ENCODE results near the gene CACYBP. TPM values are rescaled to one million over a fixed set of nuclear protein-coding genes. Genes with fewer than 3 reads are reported as not detected.
A peak's percentile ranks its signal among the peaks of the same experiment; 100 is the strongest.

The CACYBP gene
- total RNA-seq, 1 experiment from 2014 or later, result 384 TPM

GRCh38 chr1:174958396-174958795, 41.4 kb upstream of the CACYBP start:
- TF ChIP-seq CTCF (IDR thresholded peaks at IDR 0.05; ENCODE audit: unreplicated experiment), result no peak
- no peak for DNase-seq
- no peak overlapping the region for H3K27ac Mint-ChIP-seq (ENCODE audit: unreplicated experiment)
- BruUV-seq (replicated peaks), result no TSS peak
- H3K4me3 Mint-ChIP-seq (ENCODE audit: low read depth, unreplicated experiment), result no peak overlapping the region
- intact Hi-C loops (cut with micrococcal nuclease; ENCODE audit: unreplicated experiment), result no loop called here
- CTCF ChIA-PET, result interaction anchor here (0.6 to 1.2 kb wide), 2 partner anchors 28 to 29 kb away, joined by 3 read pairs; no protein-coding TSS in a partner anchor
- H3K9me3 Mint-ChIP-seq (ENCODE audit: low read depth, unreplicated experiment), result no peaks in the 10 kb centered on the region
- no peaks in the 10 kb centered on the region for H3K27me3 Mint-ChIP-seq (ENCODE audit: unreplicated experiment)
- H3K4me1 Mint-ChIP-seq (ENCODE audit: low read depth, unreplicated experiment), result peaks cover 24% of the 10 kb centered on the region
- H3K36me3 Mint-ChIP-seq (ENCODE audit: insufficient read depth, unreplicated experiment), result peaks cover 21% of the 10 kb centered on the region

- no peak for DNase-seq
- no TSS peak for BruUV-seq (replicated peaks)
- TF ChIP-seq CTCF (IDR thresholded peaks at IDR 0.05; ENCODE audit: unreplicated experiment), result no peak
- Mint-ChIP-seq H3K27me3 (ENCODE audit: unreplicated experiment) (no peaks in the 10 kb centered on the region), H3K36me3 (ENCODE audit: insufficient read depth, unreplicated experiment) (peaks cover 14% of the 10 kb centered on the region), H3K9me3 (ENCODE audit: low read depth, unreplicated experiment) (no peaks in the 10 kb centered on the region), H3K4me1 (ENCODE audit: low read depth, unreplicated experiment) (peaks cover 24% of the 10 kb centered on the region), H3K4me3 (ENCODE audit: low read depth, unreplicated experiment) (no peak overlapping the region), H3K27ac (ENCODE audit: unreplicated experiment) (no peak overlapping the region)
- intact Hi-C loops (cut with micrococcal nuclease; ENCODE audit: unreplicated experiment), result no loop called here
- CTCF ChIA-PET, result no interaction called here
Observed at GRCh38 chr1:174960362-174960761, 39.4 kb upstream of the CACYBP start.

GRCh38 chr1:174963529-174964125, 36.1 kb upstream of the CACYBP start:
- no peaks in the 10 kb centered on the region for H3K27me3 Mint-ChIP-seq (ENCODE audit: unreplicated experiment)
- no peak for DNase-seq
- peaks cover 7% of the 10 kb centered on the region for H3K36me3 Mint-ChIP-seq (ENCODE audit: insufficient read depth, unreplicated experiment)
- peaks cover 49% of the 10 kb centered on the region for H3K4me1 Mint-ChIP-seq (ENCODE audit: low read depth, unreplicated experiment)
- CTCF ChIA-PET, result interaction anchor here (0.7 to 1.0 kb wide), 6 partner anchors 9 to 198 kb away, joined by 3 to 4 read pairs (median 3); no protein-coding TSS in a partner anchor
- H3K9me3 Mint-ChIP-seq (ENCODE audit: low read depth, unreplicated experiment), result no peaks in the 10 kb centered on the region
- TF ChIP-seq CTCF (IDR thresholded peaks at IDR 0.05; ENCODE audit: unreplicated experiment), result no peak
- peak overlapping the region; percentile 75 for H3K27ac Mint-ChIP-seq (ENCODE audit: unreplicated experiment)
- BruUV-seq (replicated peaks), result no TSS peak
- intact Hi-C loops (cut with micrococcal nuclease; ENCODE audit: unreplicated experiment), result no loop called here
- no peak overlapping the region for H3K4me3 Mint-ChIP-seq (ENCODE audit: low read depth, unreplicated experiment)

- Mint-ChIP-seq H3K4me1 (ENCODE audit: low read depth, unreplicated experiment) (peaks cover 57% of the 10 kb centered on the region), H3K27me3 (ENCODE audit: unreplicated experiment) (no peaks in the 10 kb centered on the region), H3K9me3 (ENCODE audit: low read depth, unreplicated experiment) (no peaks in the 10 kb centered on the region), H3K36me3 (ENCODE audit: insufficient read depth, unreplicated experiment) (peaks cover 14% of the 10 kb centered on the region), H3K27ac (ENCODE audit: unreplicated experiment) (peak overlapping the region; percentile 75), H3K4me3 (ENCODE audit: low read depth, unreplicated experiment) (peak overlapping the region; percentile 1)
- DNase-seq, result peak; percentile 21
- TF ChIP-seq CTCF (IDR thresholded peaks at IDR 0.05; ENCODE audit: unreplicated experiment), result no peak
- no TSS peak for BruUV-seq (replicated peaks)
- CTCF ChIA-PET, result interaction anchor here (0.7 to 1.0 kb wide), 4 partner anchors 10 to 199 kb away, joined by 3 to 4 read pairs (median 3); no protein-coding TSS in a partner anchor
- intact Hi-C loops (cut with micrococcal nuclease; ENCODE audit: unreplicated experiment), result no loop called here
Observed at GRCh38 chr1:174964261-174964971, 35.3 kb upstream of the CACYBP start.
